GM18505 (cell line): ENCODE data around the gene ATOH7.
A peak's percentile ranks its signal among the peaks of the same experiment; 100 is the strongest.
"Not testable (repeated sequence)": the region's sequence is repeated elsewhere in the genome, so short reads cannot be mapped to it uniquely, and the experiment has no call there.

Source experiments
- ATAC-seq: cut with Tn5 transposase; IDR thresholded peaks from one replicate; pipeline ENCODE4 v1.9.1; 2021; ENCODE audit not compliant: unreplicated experiment
- POLR2A ChIP-seq: IDR thresholded peaks from 4 replicates; pipeline ENCODE4 v1.6.1; 2011; ENCODE audit warnings: borderline replicate concordance; ENCODE audit not compliant: insufficient read depth, insufficient read length; ENCODE audit errors: extremely low read depth

The ATOH7 gene

DNA sequence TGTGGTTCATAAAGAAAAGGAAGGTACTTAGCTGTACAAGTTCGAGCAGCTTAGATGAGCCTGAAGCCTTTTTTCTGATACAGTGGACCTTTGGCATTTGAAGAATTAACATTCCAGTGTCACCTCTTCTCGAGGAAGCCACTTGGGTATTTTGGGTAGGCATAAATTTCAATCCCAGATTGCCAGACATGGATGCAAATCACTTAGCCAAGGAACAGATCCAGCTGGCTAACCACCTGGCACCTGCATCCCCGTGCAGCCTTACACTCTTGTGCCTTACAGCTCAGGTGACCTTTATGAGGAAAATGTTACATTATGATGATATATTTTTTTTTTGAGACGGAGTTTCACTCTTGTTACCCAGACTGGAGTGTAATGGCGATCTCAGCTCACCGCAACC lies 16.0 kb upstream of the ATOH7 start:
- no peak for ATAC-seq

DNA sequence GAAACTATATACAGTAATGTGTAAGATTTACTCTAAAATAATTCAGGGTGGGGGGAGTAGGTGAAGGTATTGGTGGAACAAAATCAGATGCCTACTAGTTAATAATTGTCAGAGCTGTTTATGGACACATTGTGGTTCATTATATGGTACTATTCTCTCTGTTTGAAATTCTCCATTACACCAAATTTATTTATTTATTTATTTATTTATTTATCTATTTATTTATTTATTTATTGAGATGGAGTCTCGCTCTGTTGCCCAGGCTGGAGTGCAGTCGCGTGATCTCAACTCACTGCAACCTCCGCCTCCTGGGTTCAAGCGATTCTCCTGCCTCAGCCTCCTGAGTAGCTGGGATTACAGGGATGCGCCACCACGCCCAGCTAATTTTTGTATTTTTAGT lies 14.5 kb upstream of the ATOH7 start:
- ATAC-seq, result not testable (repeated sequence)

More for the DNA sequence above, 16.0 kb upstream of the ATOH7 start:
- no peak for TF ChIP-seq POLR2A

DNA sequence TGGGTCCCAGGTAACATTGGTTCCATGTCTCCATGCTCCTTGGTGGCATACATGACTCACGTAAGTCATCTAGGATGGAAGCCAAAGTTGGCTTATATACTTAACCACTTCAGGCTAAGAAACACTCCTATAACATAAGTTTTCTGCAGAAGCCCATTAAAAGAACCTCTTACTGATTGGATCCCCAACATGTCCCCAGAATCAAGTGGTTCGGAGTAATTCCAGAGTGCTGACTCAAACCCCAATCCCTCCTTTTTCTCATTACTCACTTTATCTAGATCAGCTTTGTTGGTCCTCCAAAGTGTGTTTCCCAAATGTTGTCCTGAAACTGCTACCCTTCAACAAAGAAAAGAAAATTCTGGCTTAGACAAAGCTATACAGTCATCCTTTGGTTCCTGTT lies 10.1 kb upstream of the ATOH7 start:
- ATAC-seq, result no peak
- no peak for TF ChIP-seq POLR2A

DNA sequence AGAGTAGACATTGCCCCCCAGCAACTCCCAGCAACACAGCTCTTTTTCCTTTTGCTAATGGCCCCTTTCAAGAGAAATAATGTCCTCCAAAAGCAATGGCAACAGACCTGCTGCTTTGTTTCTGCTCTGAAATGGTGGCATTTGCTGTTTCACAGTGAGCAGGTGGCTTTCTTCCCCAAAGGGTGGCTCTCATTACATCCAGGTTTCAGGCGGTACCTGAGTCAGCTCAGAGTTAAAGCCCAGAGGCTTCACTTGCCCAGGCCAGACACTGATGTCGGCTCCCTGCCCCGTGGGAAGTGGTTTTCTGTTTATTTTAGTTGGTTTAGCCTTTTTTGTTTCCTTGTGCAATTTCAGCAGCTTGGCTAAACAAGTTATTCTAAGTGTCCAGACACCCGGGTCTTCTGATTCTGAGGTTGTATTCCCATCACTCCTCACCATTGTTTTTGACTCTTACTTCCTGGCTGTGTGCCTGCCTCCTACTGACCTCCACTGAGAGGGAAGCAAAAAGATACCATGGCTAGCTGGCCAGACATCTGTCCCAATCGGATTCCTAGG lies 7.8 kb upstream of the ATOH7 start:
- no peak for TF ChIP-seq POLR2A
- no peak for ATAC-seq

DNA sequence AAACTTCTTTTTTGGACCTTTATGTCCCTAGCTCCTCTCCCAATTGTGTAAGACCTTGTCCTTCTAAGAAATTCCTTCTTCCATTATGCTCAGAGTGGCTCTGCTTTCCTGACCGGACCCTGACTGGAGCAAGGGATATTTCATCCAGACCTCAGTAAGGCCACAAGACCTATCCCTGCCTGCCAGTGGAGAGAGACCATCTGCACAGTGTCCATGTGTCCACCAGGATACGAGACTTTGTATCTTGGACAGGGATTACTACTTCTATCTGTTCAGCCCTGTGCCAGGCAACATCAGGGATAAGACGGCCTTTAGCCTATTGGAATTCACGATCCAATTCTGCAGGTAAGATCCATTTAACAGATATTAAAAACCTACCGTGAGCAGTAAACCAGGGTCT lies 7.2 kb upstream of the ATOH7 start:
- no peak for ATAC-seq
- no peak for TF ChIP-seq POLR2A

DNA sequence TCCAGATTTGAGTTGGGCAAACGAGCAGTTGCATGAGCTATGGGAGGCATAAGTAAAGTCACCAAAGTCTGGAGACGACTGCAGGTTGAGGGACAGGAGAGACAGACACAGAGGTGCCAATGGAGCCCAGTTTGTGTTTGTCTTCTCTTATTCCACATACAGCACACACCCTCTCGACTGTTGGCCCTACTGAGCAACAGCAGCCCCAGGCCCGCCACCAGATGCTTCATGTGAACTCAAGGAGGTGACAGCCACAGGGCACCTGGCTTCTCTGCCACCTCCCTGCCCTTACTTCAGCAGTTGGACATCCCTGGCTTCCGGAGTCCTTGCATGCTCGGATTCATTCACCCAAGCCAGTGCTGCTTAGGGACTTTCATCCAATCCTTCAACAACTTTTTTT lies 6.5 kb upstream of the ATOH7 start:
- ATAC-seq, result no peak
- no peak for TF ChIP-seq POLR2A

DNA sequence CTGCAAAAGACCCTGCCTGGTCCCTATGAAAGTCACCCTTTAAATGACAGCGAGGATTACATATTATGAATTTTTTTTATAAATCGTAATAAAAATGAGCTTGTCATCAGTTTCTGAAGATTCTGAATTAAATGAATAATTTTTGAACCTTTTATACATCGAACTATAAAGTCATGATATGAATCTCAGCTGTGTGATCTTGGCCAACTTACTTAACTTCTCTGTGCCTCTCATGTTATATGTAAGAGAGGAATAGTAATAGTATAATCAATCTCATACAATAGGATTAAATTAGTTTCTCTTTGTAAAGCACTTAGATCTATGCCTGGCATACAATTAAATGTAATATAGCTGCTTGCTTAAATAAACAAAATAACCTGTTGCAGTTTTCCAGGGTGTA lies 5.3 kb upstream of the ATOH7 start:
- no peak for ATAC-seq
- no peak for TF ChIP-seq POLR2A

DNA sequence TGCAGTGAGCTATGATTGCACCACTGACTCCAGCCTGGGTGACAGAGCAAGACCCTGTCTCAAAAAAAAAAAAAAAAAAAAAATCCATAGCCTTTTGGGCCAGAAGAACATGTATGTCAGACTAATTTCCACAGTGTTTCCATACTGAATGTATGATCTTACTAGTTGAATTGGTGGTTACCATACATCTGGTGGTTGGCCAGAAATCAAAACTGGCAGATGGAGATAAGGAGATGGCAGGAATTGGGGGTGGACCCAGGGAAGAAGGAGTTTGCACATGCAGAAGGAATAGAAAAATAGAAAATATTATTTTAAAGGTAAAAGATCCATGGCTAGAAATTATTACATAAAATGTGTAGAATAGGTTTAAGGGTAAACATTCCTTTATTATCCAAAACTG lies 3.7 kb upstream of the ATOH7 start:
- no peak for ATAC-seq
- no peak for TF ChIP-seq POLR2A

DNA sequence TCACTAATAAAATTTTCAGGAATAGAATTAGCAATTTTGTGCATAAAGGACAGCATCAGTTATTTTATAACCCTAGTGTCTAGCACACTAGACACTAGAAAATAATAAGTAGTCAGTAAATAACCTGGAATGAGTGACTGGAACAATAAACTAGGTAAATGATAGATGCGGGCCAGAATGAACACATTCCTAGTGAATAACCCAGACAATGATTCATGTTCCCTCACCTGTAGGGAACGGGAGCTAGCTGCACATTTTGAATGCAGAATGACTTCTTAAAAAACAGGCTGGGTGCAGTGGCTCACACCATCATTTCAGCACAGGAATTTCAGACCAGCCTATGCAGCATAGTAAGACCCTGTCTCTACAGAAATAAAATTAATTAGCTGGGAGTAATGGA lies 3.2 kb upstream of the ATOH7 start:
- no peak for ATAC-seq
- no peak for TF ChIP-seq POLR2A

DNA sequence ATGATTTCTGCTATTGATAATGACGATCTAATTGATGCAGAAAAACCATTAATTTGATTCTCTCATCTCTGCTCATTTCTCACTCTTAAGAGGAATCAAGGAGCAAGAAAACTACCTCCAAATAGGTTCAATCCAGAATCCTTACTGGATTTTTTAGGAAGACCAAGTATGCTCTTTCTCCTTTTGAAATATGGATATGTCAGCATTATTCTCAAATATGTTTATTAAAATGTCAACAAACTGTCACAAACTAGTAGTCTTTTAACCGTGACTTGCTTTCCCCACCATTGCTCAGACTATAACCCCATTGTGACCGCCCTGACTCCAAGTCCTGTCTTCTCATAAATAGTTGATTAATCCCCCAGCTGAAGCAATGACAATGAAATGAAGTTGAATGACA lies 1.1 kb upstream of the ATOH7 start:
- no peak for ATAC-seq
- no peak for TF ChIP-seq POLR2A

DNA sequence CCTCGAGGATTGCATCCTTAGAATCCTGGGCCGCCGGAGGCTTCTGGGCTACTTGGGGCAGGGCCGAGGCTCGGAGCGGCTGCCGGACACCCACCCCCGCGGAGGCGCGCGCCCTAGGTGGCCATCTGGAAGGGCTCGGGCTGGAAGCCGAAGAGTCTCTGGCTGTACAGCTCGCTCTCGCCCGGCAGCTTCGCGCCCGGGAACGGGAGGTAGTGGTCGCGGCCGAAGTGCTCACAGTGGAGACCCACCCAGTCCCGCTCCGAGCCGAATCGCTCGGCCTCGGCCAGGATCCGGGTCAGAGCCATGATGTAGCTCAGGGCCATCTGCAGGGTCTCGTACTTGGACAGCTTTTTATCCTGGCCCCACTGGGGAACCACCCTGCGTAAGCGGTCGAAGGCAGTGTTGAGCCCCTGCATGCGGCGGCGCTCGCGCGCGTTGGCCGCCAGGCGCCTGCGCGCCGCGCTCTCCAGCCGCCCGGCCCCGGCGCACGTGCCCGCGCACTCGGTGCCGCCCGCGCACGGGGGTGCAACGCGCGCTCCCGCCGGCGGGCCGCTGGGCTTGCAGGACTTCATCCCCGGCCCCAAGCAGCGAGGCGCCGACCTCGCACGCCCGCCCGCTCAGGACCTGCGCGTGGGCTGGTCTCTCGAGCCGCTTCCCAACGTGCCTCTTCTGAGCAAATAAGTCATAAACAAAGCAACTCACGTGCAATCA lies 652 bp downstream of the ATOH7 start:
- no peak for TF ChIP-seq POLR2A
- ATAC-seq, result peak; percentile 98

DNA sequence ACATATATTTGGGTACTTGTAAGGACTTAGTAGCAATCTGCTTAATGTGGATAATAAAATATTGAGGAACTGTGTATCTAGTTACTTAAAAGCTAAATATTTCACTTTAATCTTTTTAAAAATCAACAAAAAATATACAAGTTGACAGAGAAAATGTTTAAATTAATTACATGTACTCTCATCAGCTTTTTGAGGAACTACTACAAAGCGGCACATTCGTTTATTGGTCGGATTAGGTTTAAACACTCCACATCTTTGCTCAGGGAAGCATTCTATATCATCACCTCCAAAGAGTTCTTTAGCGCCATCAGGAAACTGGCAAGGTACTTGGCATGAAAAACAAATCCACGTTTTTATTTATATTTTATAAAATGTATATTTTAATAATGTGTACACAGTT lies 1.6 kb downstream of the ATOH7 start:
- no peak for ATAC-seq
- no peak for TF ChIP-seq POLR2A

DNA sequence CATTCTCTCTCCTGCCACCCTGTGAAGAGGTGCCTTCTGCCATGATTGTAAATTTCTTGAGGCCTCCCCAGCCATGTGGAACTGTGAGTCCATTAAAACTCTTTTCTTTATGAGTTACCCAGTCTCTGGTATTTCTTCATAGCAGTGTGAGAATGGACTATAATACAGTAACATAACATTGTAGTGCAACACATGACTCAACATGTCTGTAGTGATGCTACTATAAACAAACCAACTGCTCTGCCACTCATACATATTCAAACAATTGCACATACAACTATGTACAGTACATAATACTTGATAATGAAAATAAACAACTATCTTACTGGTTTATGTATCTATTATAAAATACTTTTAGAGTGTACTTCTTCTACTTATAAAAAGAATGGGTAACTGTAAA lies 7.1 kb downstream of the ATOH7 start:
- no peak for TF ChIP-seq POLR2A
- no peak for ATAC-seq

DNA sequence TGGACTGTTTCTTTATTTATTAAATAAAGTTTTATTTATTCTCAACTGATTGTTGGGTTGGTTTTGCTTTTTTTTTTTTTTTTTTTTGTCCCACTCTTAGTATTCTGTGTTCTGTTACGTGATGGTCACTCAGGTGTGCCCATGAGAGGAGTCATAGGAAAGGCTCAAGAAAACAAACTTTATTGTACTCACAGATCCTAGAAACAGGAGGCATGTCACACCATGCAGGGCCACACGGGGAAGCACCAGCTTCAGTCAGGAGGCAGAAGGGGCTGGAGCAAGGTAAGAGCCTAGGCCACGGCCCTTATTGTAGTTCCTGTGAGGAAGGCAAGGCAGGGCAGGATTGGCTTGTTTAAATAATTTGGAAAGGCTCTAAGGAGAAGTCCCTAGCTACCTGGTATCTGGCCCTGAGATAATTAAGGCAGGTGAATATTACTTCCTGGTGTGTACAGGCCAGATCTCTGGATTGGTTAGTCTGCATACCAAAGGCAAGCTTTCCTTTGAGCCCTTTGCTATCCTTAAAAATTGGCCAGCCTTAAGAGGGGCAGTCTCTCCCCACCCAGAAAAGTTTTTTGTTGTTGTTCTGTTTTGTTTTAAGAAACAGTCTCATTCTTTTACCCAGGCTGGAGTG lies 8.3 kb downstream of the ATOH7 start:
- ATAC-seq, result no peak
- TF ChIP-seq POLR2A, result no peak
